Measurements from ENCODE around the gene MPPE1.

MPPE1 gene

DNA sequence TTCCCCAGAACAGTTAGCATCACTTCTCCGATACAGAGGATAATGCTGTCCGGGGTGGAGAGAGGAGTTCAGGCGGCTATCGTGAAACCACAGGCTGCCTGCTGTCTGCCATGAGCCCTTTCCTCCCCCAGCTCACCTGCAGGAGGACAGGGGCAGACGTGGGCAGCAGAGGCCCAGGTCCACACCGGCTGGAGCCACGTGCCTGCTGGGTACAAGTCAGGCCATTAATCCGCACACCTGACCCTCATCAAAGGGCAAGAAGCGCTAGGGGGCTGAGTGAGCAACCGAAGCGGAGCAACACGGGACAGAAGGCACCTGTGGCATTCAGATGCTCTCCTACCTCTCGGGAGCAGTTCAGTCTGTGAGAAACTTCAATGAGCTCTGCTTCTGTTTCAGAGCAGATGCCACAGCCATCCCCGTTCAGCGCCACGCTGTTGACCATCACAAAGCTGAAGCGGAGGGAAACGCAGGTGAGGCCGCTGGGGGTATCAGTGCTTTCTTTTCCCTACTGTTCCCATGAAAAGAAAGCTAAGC, 21.5 kb downstream of the MPPE1 start:
- TF ChIP-seq EZH2 (IDR thresholded peaks at IDR 0.05; ENCODE audit: borderline replicate concordance, low read length), result no peak
- TF ChIP-seq CTCF (IDR thresholded peaks at IDR 0.05; ENCODE audit: low read length), result no peak
- H3K4me3 ChIP-seq (ENCODE audit: low read depth, low read length, poor library complexity, severe bottlenecking), result no peak overlapping the region
- no peak overlapping the region for H3K27ac ChIP-seq (ENCODE audit: low read depth, low read length, poor library complexity, severe bottlenecking)
- H3K36me3 ChIP-seq (ENCODE audit: insufficient read depth, low read length), result peaks cover 71% of the 10 kb centered on the region
- H3F3A ChIP-seq (ENCODE audit: insufficient read depth, low read length), result no peaks in the 10 kb centered on the region
- no peaks in the 10 kb centered on the region for H3K27me3 ChIP-seq (ENCODE audit: insufficient read depth, low read length)
- H4K20me1 ChIP-seq (ENCODE audit: insufficient read depth, low read length), result no peaks in the 10 kb centered on the region
- H3K9me2 ChIP-seq (ENCODE audit: low read depth, low read length), result no peaks in the 10 kb centered on the region
- H3K79me2 ChIP-seq (ENCODE audit: insufficient read depth, low read length), result no peaks in the 10 kb centered on the region
- no peak overlapping the region for H3K9ac ChIP-seq (ENCODE audit: low read length)
- no peaks in the 10 kb centered on the region for H3K9me3 ChIP-seq (ENCODE audit: low read length)
- H2AFZ ChIP-seq (ENCODE audit: low read length), result no peak overlapping the region
- H3K4me1 ChIP-seq (ENCODE audit: insufficient read depth, low read length, severe bottlenecking), result peaks cover 19% of the 10 kb centered on the region
- H3K4me2 ChIP-seq (ENCODE audit: low read length), result no peak overlapping the region

DNA sequence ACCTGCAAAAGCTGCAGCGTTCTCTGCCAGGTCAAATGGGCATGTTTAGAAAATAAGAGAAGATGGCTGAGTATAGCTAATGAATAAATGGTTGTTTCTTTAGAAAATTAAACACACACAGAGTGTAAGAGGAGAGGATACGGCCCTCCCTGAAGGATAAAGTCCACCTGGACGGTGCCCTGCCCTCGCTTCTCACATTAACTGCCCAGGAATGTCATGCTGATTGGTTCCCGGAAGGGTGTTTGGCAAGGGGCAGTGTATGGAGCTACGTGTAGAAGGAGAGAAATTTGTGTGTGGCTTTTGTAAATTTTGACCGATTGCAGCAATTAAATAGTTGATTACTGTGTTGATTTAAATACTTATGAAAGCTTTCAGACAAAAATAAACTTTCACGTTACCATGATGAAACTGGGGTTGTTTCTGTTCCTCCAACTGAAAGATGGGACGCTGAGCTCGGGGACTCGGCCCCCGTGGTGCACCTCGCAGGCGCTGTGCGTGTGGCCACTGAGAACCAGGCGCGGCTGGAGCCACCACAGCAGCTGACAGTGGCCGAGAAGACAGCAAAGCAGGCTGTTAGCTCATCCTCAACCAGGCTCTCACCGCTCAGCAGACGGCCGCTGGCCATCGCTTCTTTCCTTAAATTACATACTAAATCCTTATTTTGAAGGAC, 22.7 kb downstream of the MPPE1 start:
- no peaks in the 10 kb centered on the region for H3K79me2 ChIP-seq (ENCODE audit: insufficient read depth, low read length)
- no peak overlapping the region for H3K27ac ChIP-seq (ENCODE audit: low read depth, low read length, poor library complexity, severe bottlenecking)
- H3K9me3 ChIP-seq (ENCODE audit: low read length), result no peaks in the 10 kb centered on the region
- no peak overlapping the region for H2AFZ ChIP-seq (ENCODE audit: low read length)
- H3K9me2 ChIP-seq (ENCODE audit: low read depth, low read length), result no peaks in the 10 kb centered on the region
- H3K27me3 ChIP-seq (ENCODE audit: insufficient read depth, low read length), result no peaks in the 10 kb centered on the region
- no peak overlapping the region for H3K9ac ChIP-seq (ENCODE audit: low read length)
- H3K36me3 ChIP-seq (ENCODE audit: insufficient read depth, low read length), result peaks cover 58% of the 10 kb centered on the region
- peaks cover 19% of the 10 kb centered on the region for H3K4me1 ChIP-seq (ENCODE audit: insufficient read depth, low read length, severe bottlenecking)
- H4K20me1 ChIP-seq (ENCODE audit: insufficient read depth, low read length), result no peaks in the 10 kb centered on the region
- no peaks in the 10 kb centered on the region for H3F3A ChIP-seq (ENCODE audit: insufficient read depth, low read length)
- H3K4me3 ChIP-seq (ENCODE audit: low read depth, low read length, poor library complexity, severe bottlenecking), result no peak overlapping the region
- no peak overlapping the region for H3K4me2 ChIP-seq (ENCODE audit: low read length)
- TF ChIP-seq EZH2 (IDR thresholded peaks at IDR 0.05; ENCODE audit: borderline replicate concordance, low read length) (no peak), CTCF (IDR thresholded peaks at IDR 0.05; ENCODE audit: low read length) (no peak)

DNA sequence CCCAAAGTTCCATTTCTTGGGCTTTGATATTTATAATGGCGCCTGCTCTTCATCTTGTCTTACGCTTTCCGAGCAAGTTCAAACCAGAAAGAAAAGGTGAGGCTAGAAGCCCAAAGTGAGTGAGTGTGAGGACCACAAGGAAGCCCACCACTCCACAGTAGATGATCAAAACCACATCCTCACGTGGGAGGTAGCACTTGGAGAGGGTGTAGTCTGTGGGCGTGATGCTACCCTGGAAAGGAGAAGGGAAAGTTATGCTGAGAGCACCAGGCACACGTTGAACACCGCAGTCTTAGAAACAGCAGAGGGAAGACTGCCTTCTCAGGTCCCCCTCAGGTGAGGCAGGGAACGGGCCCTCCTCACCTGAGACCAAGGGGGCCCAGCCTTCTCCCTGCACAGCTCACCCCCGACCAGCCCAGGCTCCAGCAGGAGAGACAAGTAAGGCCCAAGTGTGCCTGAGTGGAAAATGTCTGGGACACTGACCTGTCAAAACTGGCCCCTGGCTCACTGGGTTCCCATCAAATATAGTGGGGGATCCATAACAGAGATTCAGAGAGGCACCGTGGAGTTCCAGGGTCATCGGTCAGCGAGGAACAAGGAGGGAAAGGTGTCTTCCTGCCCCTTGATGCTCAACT, 23.6 kb downstream of the MPPE1 start:
- Histone ChIP-seq H4K20me1 (ENCODE audit: insufficient read depth, low read length) (no peaks in the 10 kb centered on the region), H3F3A (ENCODE audit: insufficient read depth, low read length) (no peaks in the 10 kb centered on the region), H3K9me2 (ENCODE audit: low read depth, low read length) (no peaks in the 10 kb centered on the region), H3K9ac (ENCODE audit: low read length) (no peak overlapping the region), H3K27me3 (ENCODE audit: insufficient read depth, low read length) (no peaks in the 10 kb centered on the region), H3K36me3 (ENCODE audit: insufficient read depth, low read length) (peaks cover 52% of the 10 kb centered on the region), H3K9me3 (ENCODE audit: low read length) (no peaks in the 10 kb centered on the region), H2AFZ (ENCODE audit: low read length) (no peak overlapping the region), H3K79me2 (ENCODE audit: insufficient read depth, low read length) (no peaks in the 10 kb centered on the region), H3K4me1 (ENCODE audit: insufficient read depth, low read length, severe bottlenecking) (peaks cover 19% of the 10 kb centered on the region), H3K4me2 (ENCODE audit: low read length) (no peak overlapping the region), H3K27ac (ENCODE audit: low read depth, low read length, poor library complexity, severe bottlenecking) (no peak overlapping the region), H3K4me3 (ENCODE audit: low read depth, low read length, poor library complexity, severe bottlenecking) (no peak overlapping the region)
- TF ChIP-seq CTCF (IDR thresholded peaks at IDR 0.05; ENCODE audit: low read length), result no peak

All from OCI-LY1 (cell line).